ENCODE results near the gene EDAR.

Gene EDAR

GRCh38 chr2:108965540-108966289 is 23.3 kb downstream of the EDAR start:
- no peak for DNase-seq

DNA sequence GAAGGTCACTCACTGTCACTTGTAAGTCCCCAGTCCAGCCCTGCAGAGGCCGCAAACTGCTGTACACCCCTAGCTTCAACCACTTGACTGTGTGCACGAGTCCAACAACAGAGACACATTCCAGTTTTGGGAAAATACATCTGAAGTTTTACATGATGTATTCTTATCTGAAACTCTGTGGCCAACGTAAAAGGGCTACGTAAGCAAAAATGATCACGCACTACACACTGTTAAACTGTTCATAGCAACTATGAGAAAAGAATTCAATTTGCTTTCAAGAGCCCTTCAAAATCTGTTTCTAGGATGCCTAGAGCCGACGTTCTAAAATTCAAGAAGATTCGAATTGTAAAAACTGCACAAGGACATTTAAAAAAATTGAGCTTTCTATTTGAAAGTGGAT is 26.0 kb downstream of the EDAR start:
- DNase-seq = no peak

DNA sequence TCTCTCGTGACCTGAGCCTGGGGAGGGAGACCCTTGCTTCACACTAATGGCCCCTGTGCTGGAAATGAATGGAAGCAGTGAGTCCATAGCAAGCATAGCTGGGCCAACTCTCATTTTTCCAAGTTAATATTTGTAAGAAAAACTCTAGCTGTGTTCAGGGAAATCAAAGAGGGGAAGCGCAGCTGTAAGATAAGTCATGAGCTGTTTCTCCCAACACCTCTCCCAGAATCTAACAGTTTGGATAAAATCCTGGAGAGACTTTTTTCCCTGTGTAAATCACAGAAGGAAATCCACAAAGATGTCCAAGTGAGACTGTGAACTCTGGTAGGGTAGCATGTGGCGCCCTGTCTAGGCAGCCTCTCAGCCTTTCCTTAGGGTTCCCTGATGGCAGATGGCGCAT is 27.2 kb downstream of the EDAR start:
- DNase-seq = no peak

DNA sequence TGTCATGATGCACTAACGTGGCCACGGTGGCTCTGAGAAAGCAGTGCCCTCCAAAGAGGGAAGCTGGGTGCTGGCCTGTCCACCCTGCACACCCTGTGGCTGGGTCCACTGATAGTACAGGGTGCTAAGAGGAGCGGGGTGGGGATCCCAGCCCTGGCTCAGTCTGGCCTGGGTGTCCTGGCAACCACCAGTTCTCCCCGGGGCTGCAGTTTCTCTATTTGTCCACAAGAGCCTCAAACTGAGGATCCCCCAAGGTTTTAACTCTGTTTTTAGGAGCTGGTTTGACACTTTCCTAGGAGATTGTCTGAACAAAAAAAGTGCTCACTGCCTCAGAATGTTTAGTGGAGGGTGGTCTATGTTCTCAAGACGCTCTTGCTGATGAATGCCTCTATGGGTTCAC is 29.0 kb downstream of the EDAR start:
- DNase-seq = no peak

DNA sequence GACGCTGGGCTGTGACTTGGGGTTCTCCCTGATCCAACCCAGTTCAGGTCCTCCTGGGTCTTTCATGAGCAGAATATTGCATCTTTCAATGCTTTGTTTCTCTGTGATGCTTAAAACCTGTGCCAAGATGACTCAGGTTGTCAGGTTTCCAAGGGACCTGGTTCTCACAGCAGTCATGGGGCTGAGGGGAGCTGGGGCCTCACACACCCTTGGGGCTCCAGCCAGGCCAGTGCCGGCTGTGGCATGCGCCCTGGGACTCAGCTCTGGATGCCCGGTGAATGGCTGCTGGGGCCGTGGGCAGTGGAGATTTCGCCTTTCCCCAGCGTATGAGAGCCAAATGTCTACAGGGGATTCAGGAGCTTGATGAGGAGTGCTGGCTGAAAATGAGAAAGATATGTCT is 29.6 kb downstream of the EDAR start:
- no peak for DNase-seq

GRCh38 chr2:108958632-108959341 is 30.2 kb downstream of the EDAR start:
- no peak for DNase-seq

GRCh38 chr2:108958002-108958401 is 31.0 kb downstream of the EDAR start:
- DNase-seq = no peak

GRCh38 chr2:108956375-108956774 is 32.6 kb downstream of the EDAR start:
- no peak for DNase-seq

GRCh38 chr2:108950369-108951135 is 38.5 kb downstream of the EDAR start:
- no peak for DNase-seq

- no peak for DNase-seq
These were observed 39.4 kb downstream of the EDAR start for GRCh38 chr2:108949316-108950239.

GRCh38 chr2:108947271-108947907 is 41.6 kb downstream of the EDAR start:
- DNase-seq = no peak

- DNase-seq = no peak
These were observed 42.6 kb downstream of the EDAR start for GRCh38 chr2:108946442-108946841.

- no peak for DNase-seq
These were observed 43.1 kb downstream of the EDAR start for GRCh38 chr2:108945969-108946368.

DNA sequence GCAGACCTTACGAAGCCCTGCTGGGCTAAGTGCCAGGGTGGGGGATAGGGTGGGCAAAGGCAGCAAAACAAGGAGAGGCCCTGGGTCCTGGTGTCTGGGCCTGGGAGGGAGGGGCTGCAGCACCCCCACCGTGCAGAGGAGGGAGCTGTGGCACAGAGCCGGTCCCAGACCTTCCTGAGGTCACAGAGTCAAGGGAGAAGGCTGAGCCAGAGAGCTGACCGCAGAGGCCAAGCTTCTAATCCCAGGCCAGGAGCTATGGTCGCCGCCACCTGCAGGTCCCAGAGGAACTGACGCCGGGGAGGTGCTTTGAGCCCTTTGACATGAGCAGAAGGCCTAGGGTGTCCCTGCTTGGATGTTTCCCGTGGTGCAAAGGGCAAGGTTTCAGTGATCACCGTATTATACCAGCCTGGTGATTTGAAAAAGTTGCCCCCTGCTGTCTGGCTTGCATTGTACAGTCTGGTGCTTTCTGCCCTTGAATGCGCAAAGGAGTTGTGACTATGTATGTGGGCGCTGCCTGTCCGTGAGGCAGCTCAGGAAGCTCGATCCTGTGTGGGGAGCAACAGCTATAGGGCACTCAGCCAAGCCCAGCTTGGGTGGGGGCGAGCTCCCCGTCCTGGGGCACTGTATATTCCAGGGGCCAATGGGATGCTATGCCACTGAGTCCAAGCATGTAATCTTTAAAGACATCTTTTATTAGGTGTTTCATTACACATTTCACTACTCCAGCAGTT is 44.3 kb downstream of the EDAR start:
- no peak for DNase-seq

DNA sequence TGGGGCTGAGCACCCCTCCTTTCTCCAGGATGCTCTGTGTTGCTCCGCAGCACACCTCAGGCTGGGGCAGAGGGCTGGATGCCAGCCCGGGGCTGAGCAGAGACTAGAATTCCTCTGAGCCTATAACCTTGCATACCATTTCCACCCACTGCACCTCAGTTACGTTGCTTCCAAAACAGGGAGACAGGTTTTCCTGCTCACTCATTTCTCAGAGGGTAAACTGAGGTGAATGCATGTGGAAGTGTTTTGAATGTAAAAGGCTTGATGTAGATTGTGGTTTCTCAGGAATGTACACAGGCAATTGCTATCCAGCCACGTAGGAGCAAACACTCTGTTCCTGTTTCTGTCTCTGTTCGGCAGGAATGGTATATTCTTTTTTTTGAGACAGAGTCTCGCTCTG is 45.3 kb downstream of the EDAR start:
- no peak for DNase-seq

- no peak for DNase-seq
These were observed 46.1 kb downstream of the EDAR start for GRCh38 chr2:108942888-108943287.

- DNase-seq = no peak
These were observed 46.7 kb downstream of the EDAR start for GRCh38 chr2:108942231-108942825.

DNA sequence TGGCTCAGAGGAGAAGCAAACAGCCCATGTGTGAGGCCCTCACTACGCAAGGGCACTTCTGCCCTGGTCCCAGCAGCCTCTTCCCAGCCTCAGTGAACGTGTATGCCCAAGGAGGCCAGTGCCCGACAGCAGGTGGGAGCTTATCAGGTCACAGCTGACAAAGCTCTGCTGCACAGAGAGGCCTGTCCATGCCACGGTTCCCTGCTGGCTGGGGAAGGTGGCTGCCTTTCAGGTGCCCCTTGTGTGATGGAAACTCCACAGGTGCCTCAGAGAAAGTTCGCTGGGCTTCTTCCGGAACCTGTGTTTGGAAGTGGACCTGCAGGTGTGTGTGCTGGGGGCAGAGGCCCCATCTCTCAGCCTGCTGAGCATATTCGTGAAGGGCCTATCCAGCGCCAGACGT is 47.3 kb downstream of the EDAR start:
- no peak for DNase-seq

GRCh38 chr2:108941161-108941665 is 47.8 kb downstream of the EDAR start:
- no peak for DNase-seq

GRCh38 chr2:108940156-108940555 is 48.9 kb downstream of the EDAR start:
- no peak for DNase-seq

Data from SHP77 (cell line).